Measurements from ENCODE around the gene PACS1. TPM values are rescaled to one million over a fixed set of nuclear protein-coding genes. Genes with fewer than 3 reads are reported as not detected.

PACS1 gene
- total RNA-seq, 1 experiment from 2014 or later: 17.8 TPM

DNA sequence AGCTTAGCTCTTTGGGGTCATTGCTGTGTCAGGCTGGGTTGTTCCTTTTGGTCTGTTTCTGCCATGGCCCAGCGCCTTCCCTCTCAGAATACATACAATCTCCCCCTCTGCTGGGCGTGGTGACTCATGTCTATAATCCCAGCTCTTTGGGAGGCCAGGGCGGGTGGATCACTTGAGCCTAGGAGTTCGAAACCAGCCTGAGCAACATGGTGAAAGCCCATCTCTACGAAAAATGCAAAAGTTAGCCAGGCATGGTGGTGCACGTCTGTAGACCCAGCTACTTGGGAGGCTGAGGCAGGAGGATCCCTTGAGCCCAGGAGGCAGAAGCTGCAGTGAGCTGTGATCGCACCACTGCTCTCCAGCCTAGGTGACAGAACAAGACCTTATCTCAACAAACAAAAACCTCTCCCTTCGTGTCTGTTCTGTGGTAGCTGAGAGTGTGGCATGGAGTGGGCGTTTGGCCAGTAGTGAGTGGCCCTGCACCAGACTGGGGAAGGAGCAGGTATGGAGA, 151.7 kb downstream of the PACS1 start:
- DNase-seq (ENCODE audit: low read depth): peak; percentile 30

DNA sequence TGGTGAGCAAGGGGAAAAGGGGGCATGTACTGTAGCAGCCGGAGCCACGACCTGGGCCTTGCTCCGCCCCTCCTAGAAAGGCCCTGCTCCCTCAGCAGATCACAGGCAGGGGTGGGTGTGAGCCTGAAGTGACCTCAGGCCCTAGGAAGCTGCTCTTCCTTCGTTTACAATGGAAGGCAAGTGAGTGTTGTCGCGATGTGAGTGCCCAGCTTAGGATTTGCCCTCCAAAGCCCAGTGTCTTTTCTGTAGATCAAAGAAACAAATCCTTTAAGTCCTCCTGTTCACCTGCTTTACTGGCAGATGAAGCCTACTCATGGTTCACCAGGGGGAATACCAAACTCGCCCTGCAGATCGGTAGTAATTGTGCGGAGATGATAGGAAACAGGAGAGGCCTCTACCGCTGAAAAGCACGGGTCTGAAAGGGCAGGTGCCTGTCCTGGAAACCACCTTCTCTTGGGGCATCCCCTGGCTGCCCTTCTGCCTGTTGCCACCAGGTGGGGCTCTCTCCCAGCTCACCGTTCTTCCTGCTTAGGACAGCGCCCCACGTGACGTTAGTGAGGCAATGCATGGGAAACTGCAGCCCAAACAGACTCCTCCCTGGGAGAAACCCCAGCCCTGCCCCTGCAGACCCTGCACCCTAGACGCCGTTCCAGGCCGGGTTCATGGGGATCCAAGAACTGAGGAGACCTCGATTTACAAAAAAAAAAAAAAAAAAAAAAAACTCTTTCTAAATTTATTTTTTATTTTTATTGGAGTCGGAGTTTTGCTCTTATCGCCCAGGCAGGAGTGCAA, 152.5 kb downstream of the PACS1 start:
- DNase-seq (ENCODE audit: low read depth): peak; percentile 80

DNA sequence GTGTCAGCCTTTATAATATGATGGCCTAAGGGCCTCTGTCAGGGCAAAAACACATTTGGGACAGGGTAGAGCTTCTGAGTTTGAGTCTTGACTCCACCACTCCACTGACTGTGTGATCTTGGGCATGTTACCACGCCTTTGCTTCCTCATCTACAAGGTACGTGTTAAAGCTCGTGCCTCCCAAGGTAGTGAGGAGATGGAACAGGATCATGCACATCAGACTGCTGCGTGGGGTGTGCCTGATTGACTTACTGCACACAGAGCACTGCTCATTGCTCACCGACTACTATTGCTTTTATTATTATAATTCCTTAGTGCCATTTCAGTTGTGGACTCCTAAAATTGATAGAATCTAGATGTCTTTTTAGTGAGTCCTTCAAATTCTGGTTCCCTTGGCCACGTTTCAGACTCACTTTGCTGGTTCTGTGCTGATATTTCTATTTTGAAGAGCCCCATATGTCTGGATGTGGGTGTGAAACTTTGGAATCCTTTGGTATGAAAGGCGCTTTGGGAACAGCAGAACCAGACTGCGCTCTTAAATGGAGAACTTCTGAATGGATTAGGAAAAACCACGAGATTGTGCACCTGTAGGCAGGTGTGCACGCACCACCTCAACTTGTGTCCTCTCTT, 154.3 kb downstream of the PACS1 start:
- no peak for DNase-seq (ENCODE audit: low read depth)

DNA sequence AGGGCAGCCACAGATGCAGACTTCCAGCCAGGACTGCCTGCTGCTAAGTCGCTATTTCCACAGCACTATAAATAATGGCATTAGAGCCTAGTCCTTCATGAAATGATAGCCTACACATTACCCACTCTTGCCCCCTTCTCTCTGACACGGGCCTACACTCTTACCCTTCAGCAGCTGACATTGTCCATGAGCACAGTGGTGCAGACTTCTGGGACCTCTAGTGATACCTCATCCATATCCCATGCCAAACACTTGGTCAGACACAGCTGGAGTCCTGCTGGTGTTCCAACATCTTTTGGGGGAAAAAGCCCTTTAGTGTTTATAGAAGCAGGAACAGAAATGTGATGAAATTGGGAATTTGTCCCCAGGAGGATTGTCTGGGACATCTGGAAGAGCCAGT, 155.0 kb downstream of the PACS1 start:
- DNase-seq (ENCODE audit: low read depth): no peak

DNA sequence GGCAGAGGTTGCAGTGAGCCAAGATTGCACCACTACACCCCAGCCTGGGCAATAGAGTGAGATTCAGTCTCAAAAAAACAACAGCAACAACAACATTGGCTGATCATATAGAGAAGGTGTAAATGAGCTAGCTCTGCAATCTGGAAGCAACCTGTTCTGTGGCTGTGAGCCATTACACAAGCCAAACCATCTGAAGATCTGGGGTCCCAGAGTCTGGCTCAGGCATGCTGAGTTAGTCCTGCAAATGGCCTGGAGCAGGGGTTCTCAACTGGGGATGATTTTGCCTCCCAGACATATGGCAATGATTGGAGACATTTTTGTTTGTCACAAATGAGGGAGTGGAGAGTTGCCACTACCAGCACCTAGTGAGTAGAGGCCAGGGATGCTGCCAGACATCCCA, 156.0 kb downstream of the PACS1 start:
- no peak for DNase-seq (ENCODE audit: low read depth)

DNA sequence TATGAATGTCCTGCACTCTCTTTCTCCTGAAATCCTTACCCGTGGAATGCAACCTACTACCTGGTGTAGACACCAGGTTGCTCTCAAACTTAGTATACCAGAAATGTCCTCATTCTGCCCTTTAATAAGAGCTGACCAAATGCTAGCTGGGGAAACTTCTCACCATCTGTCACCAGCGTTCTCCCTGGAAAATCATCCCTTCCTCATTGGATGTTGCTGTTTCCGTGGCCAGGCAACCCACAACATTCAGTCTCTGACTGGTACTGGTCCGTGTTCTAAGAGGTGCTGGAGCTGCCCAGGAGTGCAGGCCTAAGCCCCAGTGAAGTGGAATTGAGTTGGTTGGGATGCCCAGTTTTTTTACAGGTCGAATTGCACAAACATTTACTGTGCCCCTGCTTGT, 157.6 kb downstream of the PACS1 start:
- DNase-seq (ENCODE audit: low read depth): no peak

DNA sequence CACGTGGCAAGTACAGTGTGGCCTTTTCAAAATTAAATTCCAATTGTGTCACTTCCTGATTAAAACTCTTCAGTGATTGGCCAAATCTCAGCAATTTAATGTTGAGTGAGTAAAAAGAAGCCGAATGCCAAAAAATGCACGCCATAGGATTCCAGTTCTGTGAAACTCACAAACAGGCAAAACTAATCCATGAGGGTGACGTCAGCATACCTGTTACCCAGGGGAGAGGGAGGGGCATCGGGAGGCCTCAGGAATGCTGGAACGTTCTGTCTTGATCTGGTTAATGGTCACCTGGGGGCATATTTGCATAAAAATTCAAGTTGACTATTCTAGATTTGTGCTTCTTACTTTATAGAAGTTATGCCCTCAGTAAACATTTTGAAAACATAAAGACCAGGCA, 158.4 kb downstream of the PACS1 start:
- DNase-seq (ENCODE audit: low read depth): no peak

DNA sequence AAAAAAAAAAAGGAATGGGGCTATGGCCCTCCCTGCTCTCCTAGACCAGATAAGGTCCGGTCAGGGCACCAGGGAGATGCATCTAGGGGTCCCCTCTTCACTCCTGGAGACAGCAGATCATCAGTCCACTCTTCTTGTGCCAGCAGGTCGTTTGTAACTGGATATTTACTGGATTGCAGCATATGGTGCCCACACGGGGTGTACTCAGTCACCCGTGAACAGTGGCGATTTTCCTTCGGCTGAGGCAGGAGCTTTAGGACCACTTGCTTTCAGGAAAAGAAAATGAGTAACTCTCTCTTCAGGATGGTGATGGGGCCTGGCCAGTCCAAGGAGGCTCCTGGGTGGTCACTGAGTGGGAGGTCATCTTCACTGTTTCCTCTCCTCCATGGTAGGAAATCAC, 160.1 kb downstream of the PACS1 start:
- no peak for DNase-seq (ENCODE audit: low read depth)

DNA sequence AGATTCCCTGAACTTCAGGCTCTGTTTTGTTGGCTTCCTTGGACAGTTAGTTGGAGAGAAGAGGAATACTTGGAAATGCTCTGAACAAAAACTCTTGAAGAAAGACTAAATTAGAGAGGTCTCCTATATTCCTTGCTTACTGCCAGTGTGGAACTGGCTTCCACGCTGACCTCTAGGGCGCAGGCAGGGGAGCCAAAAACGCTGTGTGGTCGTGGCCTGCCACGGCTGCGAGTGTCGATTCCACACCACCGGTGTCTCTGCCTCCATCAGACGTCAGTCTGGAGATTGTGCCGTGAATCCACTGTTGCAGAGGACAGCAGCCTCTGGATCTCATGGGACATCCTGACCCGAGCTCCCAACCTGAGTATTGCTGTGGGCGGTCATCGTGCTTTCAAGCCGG, 160.9 kb downstream of the PACS1 start:
- no peak for DNase-seq (ENCODE audit: low read depth)

DNA sequence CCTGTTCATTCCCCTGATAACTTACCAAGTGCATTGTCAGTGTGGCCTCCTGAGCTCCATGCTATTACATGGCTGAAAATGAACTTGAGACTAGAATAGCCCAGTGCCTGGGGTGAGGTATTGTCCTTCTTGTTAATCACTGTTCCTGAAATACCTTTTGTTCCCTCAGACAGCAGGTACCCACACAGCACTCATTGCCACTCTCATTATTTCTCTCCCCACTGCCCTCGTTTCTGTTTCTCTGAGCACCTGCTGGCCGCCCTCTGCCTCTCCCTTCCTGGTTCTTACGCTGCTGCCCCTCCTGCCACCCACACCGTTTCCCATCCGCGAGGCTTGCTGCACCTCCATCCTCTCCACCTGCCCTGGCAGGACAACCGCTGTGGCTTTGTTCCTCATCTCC, 161.5 kb downstream of the PACS1 start:
- no peak for DNase-seq (ENCODE audit: low read depth)

DNA sequence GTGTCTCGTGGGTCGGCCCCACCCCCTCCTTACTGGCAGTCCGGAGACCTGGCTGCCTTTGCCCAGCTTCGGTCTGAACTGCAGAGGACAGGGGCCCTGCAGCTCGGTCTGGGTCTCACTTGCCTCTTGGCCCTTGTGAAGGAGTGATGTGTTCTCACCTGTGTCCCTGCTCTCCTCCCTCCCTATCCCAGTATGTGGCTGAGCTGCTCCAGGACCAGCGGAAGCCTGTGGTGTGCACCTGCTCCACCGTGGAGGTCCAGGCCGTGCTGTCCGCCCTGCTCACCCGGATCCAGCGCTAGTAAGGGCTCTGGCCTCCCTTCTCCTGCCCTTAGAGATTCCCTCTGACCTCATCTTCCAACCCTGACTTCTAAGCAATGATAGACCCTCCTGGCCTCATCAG, 162.7 kb downstream of the PACS1 start:
- DNase-seq (ENCODE audit: low read depth): no peak

DNA sequence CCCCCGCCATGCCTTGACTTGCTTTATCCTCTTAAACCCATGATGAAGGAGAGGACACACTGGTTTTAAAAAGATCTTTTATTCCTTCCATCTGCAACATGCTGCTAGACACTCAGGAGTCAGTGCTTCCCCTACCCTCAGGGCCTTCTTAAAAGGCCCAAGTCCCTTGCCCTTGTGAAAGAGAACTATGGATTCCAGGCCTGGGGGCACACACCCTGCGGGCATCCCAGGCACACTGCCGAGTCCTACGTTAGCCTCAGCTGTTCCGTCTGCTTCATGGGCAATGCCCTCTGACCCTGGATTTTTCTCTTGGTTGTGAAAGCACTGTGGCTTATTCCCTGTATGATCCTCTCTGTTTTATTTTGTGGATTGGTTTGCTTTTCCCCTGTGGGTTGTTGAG, 163.2 kb downstream of the PACS1 start:
- DNase-seq (ENCODE audit: low read depth): no peak

DNA sequence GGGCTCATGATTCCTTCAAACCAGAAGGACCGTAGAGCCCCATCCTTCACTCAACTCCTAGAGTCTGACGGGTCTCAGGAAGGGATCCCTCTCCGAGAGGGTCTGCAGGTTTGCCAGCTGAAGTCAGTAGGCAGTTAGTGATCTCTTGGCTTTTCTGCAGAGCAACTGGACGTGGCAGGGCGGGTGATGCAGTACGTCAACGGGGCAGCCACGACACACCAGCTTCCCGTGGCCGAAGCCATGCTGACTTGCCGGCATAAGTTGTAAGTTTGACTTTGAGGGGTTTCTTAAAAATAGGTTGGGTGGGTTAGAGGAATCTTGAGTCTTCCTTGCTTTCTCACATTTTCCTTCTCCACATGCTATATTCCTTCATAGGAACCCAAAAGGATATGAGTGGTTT, 165.1 kb downstream of the PACS1 start:
- no peak for DNase-seq (ENCODE audit: low read depth)

DNA sequence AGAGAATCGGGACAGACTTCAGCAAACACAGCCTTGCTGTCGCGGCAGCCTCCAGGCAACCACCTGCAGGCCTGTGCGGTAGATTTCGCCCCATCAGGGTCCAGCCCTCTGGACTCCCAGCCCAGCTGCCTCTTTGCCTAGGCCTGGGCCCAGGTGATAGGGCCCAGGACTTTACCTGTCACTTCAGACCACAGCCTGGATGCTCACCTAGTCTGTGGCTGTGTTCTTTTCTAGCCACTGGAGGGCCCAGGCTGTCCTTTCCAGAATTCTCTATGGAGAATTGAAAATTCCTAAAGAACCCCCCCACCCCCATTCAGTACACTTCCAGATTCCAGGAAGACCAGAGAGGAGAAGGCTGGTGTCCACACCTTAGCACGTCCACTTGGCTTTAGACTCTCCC, 167.8 kb downstream of the PACS1 start:
- no peak for DNase-seq (ENCODE audit: low read depth)

DNA sequence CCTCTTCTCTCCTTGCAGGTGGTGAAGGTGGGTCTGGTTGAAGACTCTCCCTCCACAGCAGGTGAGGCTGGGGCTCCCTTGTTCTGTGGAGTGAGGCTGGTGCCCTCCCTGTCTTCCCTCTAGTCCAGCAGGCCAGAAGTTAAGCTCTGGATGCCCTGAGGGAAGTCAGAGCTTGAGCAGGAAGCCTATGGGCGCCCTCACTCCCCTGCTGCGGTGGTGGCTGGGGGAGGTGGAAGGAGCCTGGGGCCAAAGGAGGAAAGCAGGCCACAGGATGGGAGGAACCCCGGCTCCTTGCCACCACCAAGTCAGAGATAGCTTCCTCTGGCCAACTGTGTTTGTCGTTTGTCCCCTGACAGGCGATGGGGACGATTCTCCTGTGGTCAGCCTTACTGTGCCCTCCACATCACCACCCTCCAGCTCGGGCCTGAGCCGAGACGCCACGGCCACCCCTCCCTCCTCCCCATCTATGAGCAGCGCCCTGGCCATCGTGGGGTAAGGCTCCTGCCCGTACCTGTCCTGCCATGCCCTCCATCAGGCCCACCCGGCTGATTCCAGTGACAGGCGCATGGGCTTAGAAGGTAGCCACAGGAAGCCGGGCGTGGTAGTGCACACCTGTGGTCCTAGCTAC, 168.8 kb downstream of the PACS1 start:
- DNase-seq (ENCODE audit: low read depth): no peak

DNA sequence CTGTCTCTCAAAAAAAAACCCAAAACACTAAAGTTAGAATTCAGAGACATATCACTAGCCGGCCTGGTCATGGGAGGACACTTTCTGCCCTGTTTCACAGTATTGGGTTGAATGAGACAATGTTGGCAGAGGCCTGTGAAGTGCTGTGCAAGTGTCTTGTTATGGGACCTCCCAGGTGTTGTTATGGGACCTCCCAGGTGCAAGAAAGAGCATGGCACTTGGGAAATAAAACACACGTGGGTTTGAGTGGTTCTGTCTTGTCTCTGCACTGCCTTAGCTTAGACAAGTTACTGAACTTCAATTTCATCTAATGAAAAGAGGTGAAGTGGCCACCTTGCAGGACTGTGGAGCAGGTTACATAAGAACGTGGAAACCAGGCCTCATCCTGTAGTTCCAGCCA, 169.4 kb downstream of the PACS1 start:
- DNase-seq (ENCODE audit: low read depth): no peak

DNA sequence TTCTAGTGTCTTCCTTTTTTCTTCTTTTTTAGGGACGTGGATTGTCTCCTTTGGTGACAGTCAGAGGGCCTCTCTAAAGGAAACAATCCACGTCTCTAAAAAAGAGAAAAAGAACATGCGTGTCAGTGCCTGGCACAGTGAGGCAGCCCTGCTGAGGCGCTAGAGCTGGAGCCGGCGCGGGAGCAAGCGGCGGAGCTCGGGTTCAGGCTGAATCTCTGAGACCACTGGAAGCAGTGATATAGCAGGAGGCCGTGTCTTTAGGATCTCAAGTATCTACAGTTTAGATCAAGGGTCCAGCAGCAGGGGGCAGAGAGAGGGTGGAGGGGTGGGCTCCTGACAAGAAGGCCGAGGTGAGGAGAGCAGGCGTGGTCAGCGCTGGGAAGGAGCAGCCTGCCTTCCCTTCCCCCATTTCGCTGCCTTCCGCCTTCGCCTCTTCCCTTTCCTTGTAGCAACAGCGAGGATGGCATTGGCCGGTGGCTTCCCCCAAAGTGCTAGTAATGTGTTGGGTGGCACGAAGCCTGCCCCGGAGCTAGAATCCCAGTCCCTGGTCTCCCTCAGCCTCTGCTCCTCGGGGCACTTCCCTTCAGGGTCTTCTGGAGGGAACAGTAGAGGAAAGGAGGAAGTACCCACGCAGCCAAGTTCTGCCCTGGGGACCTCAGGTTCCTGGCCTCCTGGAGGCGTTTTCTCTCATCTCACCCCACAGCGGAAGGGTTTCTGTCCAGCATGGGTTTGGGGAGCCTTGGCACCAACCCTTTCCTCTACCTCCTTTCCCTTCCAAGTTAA, 170.1 kb downstream of the PACS1 start:
- DNase-seq (ENCODE audit: low read depth): no peak

DNA sequence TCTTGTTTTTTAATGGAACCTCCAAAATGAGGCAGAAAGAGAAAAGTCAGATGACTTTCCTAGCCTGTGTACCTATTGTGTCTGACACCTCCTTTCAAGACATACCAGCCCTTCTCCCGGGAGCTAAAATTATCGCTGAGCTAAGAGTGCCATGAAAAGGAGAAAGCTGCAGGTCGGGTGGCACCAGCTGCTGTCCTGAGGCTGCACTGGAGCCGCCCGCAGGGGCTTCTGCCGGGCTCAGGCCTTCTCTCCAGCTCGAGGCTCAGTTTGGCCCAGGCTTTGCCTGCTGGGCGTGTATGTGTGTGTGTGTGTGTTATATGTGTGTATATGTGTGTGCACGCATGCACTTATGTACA, 170.7 kb downstream of the PACS1 start:
- no peak for DNase-seq (ENCODE audit: low read depth)

DNA sequence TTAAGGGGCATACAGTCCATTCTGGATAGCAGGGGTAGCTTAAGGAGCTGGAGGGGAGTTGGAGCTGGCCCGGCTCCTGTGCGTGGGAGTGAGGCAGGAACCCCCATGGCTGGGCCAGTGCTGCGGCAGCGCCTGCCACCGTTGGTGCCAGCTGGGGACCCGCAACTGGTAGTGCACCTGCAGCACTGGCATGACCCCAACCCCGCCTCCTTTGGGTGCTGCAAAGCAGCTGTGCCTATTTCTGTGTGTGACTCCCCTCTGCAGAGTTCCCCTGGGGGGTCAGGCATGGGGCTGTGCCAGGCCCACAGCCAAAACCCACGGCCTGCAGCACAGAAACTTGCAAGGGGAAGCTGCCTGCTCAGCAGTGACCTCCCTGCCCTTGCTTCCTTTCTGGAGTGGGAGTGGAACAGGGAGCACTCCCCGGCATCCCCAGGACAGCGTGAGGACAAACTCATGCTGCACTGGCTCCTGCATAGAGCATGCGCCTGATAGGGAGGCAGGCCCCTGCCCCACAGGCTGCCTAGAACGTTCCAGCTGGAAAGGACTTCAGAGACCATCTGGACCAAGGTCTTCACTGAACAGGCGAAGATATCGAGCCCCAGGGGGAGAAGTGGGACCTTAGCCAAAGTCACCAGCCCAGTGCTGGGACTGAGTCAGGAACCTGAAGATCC, 172.2 kb downstream of the PACS1 start:
- DNase-seq (ENCODE audit: low read depth): no peak

DNA sequence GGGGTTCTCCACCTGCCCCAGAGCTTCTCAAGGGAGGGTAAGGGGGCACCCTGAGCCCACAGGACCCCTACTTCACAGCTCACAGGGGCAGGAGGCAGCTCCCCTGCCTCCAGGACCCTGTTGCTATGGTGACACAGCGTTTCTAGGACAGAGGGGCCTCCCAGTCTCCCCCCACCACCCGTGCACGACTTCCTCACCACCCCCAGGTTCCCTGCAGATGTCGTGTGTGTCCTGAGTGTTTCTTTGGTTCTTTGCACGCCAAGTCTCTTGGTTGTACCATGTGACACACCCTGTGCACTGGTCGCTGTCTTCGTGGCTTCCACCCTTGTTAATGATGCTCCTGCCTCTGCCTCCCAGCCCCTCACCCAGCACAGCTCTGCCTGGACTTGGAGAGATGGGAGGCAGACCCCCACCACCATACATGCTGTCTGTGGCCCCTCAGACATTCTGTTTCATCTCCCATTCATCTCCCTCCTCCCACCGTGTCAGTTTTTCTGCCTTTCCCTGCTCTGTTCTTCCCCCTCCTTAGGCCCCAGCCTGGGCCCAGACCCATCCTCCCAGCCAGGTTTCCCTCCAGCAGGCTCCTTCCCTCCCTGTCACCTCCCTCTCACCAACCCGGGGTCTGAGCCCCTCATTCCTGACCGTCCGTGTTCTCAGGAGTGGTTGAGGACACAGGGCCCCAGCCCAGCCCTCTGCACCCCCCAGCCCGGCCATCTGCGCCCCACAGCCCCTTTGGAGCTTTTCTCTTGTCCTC, 173.9 kb downstream of the PACS1 start:
- no peak for DNase-seq (ENCODE audit: low read depth)

DNA sequence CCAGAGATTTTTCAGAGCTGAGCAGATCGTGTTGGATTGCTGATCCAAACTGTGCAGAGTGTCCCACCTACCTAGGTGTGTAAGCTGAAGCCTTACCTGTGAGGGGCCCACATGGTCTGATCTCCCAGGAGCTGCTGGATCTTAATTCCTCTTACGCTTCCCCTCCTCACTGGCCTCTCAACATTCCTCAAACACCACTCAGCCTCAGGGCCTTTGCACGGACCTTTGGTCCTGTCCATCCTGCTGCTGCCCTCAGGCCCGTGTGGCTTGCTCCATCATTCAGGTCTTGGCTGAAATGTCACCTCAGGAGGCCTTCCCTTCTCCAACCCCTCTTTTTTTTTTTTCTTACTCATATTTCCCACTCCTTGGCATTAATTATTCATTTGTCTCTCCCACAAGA, 177.2 kb downstream of the PACS1 start:
- DNase-seq (ENCODE audit: low read depth): no peak

Measured in HT1080 (cell line).